ENCODE data around the gene HFE. TPM values are rescaled to one million over a fixed set of nuclear protein-coding genes. Genes with fewer than 3 reads are reported as not detected.

The HFE gene
- total and polyA plus RNA-seq, 7 donors = 1.6 to 7.8 (median 4.7) TPM

- no peak overlapping the region for H3K27ac ChIP-seq
- H3K4me1 ChIP-seq = peaks cover 0 to 11% (median 9%) of the 10 kb centered on the region in 4 donors
- H3K36me3 ChIP-seq = no peaks in the 10 kb centered on the region
- no peaks in the 10 kb centered on the region for H3K27me3 ChIP-seq
- no peak overlapping the region for H3K4me3 ChIP-seq
- DNase-seq = no peak
- no peaks in the 10 kb centered on the region for H3K9me3 ChIP-seq
- intact Hi-C loops (cut with DNase I) = loop anchor here (10.0 kb wide), 1 partner anchor 47 kb away; a partner anchor contains a TSS
- WGBS, 2 donors = 95 to 96% methylated on average over 18 of the region's 18 CpGs
- TF ChIP-seq POLR2A (IDR thresholded peaks at IDR 0.05) (no peak), CTCF (IDR thresholded peaks at IDR 0.05) (no peak), POLR2AphosphoS5 (IDR thresholded peaks at IDR 0.05) (no peak), EP300 (IDR thresholded peaks at IDR 0.05) (no peak)
Measured at GRCh38 chr6:26107935-26108334, 20.7 kb downstream of the HFE start.

- Histone ChIP-seq H3K36me3 (no peaks in the 10 kb centered on the region), H3K4me1 (no peaks in the 10 kb centered on the region), H3K9me3 (no peaks in the 10 kb centered on the region), H3K27me3 (no peaks in the 10 kb centered on the region), H3K4me3 (no peak overlapping the region), H3K27ac (no peak overlapping the region)
- WGBS, 2 donors = 98% methylated on average over 6 of the region's 6 CpGs
- intact Hi-C loops (cut with DNase I) = loop anchor here (10.0 kb wide), 1 partner anchor 45 kb away; a partner anchor contains a TSS
- TF ChIP-seq EP300 (IDR thresholded peaks at IDR 0.05) = no peak
- TF ChIP-seq CTCF (IDR thresholded peaks at IDR 0.05) = no peak
- no peak for TF ChIP-seq POLR2A (IDR thresholded peaks at IDR 0.05)
- TF ChIP-seq POLR2AphosphoS5 (IDR thresholded peaks at IDR 0.05) = no peak
- no peak for DNase-seq
Measured at GRCh38 chr6:26109772-26110171, 22.5 kb downstream of the HFE start.

- no peak for DNase-seq
- H3K4me1 ChIP-seq = no peaks in the 10 kb centered on the region
- no peak overlapping the region for H3K27ac ChIP-seq
- H3K27me3 ChIP-seq = no peaks in the 10 kb centered on the region
- intact Hi-C loops (cut with DNase I) = no loop called here
- H3K36me3 ChIP-seq = no peaks in the 10 kb centered on the region
- H3K9me3 ChIP-seq = no peaks in the 10 kb centered on the region
- no peak overlapping the region for H3K4me3 ChIP-seq
- TF ChIP-seq POLR2A (IDR thresholded peaks at IDR 0.05) = no peak
- no peak for TF ChIP-seq CTCF (IDR thresholded peaks at IDR 0.05)
- no peak for TF ChIP-seq EP300 (IDR thresholded peaks at IDR 0.05)
- no peak for TF ChIP-seq POLR2AphosphoS5 (IDR thresholded peaks at IDR 0.05)
Measured at GRCh38 chr6:26113570-26113969, 26.3 kb downstream of the HFE start.

- H3K27ac ChIP-seq = no peak overlapping the region
- TF ChIP-seq EP300 (IDR thresholded peaks at IDR 0.05) = no peak
- no peak for TF ChIP-seq POLR2AphosphoS5 (IDR thresholded peaks at IDR 0.05)
- TF ChIP-seq CTCF (IDR thresholded peaks at IDR 0.05) = no peak
- no peak for TF ChIP-seq POLR2A (IDR thresholded peaks at IDR 0.05)
- no peaks in the 10 kb centered on the region for H3K27me3 ChIP-seq
- WGBS, 2 donors = 79 to 87% methylated on average over 5 of the region's 5 CpGs
- no peaks in the 10 kb centered on the region for H3K36me3 ChIP-seq
- no peak overlapping the region for H3K4me3 ChIP-seq
- H3K4me1 ChIP-seq = no peaks in the 10 kb centered on the region
- H3K9me3 ChIP-seq = no peaks in the 10 kb centered on the region
- intact Hi-C loops (cut with DNase I) = no loop called here
- no peak for DNase-seq
Measured at GRCh38 chr6:26115226-26115625, 28.0 kb downstream of the HFE start.

- no peaks in the 10 kb centered on the region for H3K9me3 ChIP-seq
- no peaks in the 10 kb centered on the region for H3K36me3 ChIP-seq
- intact Hi-C loops (cut with DNase I) = no loop called here
- no peak for DNase-seq
- no peaks in the 10 kb centered on the region for H3K27me3 ChIP-seq
- no peak overlapping the region for H3K4me3 ChIP-seq
- H3K4me1 ChIP-seq = no peaks in the 10 kb centered on the region
- no peak overlapping the region for H3K27ac ChIP-seq
- TF ChIP-seq EP300 (IDR thresholded peaks at IDR 0.05) (no peak), POLR2A (IDR thresholded peaks at IDR 0.05) (no peak), CTCF (IDR thresholded peaks at IDR 0.05) (no peak), POLR2AphosphoS5 (IDR thresholded peaks at IDR 0.05) (no peak)
- WGBS, 2 donors = 98% methylated on average over 4 of the region's 4 CpGs
Measured at GRCh38 chr6:26116267-26116666, 29.0 kb downstream of the HFE start.

All from sigmoid colon (tissue), 7 donors.